HG02571 (cell line): Measurements from ENCODE around the gene TRAF6.
"Not testable (repeated sequence)": the region's sequence is repeated elsewhere in the genome, so short reads cannot be mapped to it uniquely, and the experiment has no call there.

Experiments
- ATAC-seq: cut with Tn5 transposase; IDR thresholded peaks from one replicate; pipeline ENCODE4 v1.9.1; 2021; ENCODE audit warnings: mild to moderate bottlenecking, moderate library complexity; ENCODE audit not compliant: unreplicated experiment

TRAF6 gene

DNA sequence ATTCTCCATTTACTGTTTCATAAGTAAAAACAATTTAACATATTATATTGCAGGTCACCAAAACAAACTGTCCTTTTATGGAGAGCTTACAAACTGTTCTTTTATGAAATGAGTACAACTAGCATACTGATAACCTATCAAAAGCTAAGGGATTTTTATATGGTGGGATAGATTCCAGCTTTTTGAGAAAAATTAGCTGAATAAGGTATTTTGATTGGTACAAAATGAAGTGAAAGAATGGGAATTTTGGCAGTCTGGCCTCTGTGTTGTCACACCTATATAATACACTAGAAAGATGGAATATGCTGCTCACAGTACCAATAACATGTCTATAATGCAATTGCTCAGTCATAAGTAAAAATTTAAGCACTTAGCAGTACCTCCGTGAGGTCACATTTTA is 11.4 kb downstream of the TRAF6 start:
- no peak for ATAC-seq

DNA sequence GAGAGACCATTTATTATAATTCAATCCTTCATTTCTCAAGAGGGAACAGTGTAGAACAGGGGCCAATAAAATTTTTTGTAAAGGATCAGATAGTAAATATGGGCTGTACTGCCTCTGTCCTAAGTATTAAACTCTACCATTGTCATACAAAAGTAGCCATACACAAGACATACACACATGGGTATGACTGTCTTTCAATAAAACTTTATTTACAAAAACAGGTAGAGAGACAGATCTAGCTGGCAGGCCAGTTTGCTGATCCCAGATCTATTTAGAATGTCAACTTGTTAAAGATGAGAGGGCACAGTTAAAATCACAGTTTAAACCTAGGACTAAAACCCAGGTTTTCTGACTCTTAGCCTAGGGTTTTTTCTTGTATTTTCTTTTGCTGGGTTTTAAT is 16.7 kb downstream of the TRAF6 start:
- ATAC-seq, result no peak

DNA sequence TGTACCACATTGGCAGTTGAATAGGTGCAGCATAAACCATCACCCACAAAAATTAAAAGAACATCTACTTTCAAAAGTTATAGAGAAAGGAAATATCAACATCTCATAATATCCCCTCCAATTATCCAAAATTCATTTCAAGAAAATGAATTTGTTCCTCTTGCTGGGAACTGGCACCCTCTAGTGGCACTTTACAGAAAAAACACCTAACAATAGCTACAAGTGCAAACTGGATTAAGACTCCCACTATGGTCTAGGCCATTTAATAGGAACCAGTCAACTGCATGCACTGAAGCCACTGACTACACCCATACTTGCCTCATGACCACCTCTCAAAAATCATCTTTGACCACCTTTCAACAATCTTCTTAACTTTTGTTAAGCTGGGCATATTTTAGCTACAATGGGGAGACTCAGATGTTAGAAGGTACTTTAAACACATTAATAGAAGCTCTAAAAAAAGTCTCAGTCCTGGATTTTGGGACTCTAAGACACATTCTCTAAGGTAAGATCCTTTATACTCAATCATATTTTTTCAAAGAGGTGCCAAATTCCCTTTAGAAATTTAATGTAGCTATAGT is 17.3 kb downstream of the TRAF6 start:
- ATAC-seq, result no peak

DNA sequence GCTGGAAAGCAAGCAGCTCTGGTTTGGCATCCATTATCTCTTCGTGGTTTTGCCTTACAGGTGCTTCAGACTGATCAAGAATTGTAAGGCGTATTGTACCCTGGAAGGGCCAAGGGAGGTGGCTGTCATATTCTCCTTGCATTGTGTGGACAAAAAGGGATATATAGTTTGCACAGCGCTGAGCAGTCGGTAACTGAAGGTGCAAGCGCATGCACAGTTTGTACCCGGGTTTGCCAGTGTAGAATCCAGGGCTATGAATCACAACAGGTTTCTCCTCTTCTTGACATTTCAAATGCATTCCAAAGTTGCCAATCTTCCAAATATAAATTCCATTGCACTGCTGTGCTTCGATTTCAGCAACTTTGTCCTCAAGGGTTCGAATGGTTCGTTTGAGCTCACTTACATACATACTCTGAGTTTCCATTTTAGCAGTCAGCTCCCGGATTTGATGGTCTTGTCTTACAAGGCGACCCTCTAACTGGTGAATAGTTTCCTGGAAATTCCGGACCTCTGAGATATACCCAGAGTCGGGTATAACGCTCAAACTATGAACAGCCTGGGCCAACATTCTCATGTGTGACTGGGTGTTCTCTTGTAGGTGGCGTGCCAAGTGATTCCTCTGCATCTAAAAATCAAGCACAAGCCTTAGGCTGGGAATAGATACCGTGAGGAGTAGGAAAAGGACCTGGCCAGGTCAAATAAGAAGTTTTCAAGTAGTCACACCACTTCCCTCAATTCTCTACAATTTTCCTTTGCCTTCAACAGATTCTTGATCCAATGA is 19.9 kb downstream of the TRAF6 start:
- ATAC-seq, result no peak

DNA sequence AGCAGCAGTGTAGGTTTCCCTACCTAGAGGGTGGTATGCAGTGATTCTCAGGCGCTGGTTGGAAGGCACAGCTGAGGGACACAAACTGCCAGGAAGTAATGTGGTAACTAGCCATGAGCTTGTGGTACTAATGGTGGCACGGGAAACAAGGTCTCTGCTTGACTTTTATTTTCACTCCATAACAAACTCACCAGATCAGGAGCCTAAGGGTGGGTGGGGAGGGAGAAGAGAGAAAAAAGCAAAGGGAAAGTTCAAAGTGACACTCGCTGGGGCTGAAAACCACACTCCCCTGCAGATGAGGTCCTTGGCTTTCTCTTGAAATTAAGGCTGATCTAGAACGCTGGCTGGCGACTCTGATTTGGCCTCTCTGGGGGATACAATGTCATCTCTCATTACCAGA is 22.0 kb downstream of the TRAF6 start:
- ATAC-seq, result no peak

DNA sequence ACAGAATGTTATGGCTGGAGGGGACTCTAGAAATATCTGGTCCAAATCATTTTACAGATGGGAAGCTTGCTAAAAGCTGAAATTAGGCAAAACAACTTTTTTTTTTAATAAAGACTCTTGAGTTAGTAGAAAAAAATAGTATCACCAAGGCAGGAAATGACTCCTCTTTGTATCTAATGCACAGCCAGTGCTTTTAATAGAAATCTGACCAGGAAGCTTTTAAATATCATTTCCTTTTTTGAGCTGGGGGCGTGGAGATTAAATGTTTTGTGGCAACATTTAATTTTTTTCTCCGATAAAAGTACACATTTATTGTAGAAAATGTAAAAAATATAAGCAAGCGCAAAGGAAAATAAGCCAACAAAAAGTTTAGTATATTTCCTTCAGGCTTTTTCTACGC is 22.5 kb downstream of the TRAF6 start:
- ATAC-seq, result no peak

DNA sequence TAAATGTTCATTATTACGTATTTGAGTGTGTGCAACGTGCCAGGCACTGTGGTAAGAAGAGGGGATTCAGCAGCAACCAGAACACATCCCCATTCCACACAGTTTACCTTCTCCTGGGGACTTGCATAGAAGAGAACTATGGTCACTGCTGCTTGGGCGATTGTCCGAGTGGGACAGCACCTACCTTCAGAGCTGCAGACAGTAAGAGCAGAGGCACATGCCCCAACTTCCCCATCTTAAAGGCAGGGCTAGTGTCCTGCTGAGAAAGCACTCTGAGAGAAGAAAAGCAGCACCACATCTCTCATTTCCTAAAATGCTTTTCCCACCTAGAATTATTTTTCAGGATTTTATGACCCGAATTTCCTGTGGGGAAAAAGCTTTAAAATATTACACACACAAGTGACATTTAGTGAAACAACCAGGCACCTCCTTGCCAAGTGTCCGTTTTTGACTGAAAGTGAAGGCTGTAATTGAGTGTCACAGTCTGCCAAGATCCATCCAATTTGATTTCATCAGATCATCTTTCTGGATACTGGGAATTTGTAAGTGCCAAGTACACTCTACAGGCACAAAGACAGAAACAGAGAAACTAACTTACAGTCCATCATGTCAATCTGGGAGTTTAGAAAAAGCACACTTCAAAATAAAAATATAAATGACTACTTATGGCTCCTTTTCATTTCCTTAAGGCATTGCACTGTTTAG is 24.6 kb downstream of the TRAF6 start:
- ATAC-seq, result no peak

DNA sequence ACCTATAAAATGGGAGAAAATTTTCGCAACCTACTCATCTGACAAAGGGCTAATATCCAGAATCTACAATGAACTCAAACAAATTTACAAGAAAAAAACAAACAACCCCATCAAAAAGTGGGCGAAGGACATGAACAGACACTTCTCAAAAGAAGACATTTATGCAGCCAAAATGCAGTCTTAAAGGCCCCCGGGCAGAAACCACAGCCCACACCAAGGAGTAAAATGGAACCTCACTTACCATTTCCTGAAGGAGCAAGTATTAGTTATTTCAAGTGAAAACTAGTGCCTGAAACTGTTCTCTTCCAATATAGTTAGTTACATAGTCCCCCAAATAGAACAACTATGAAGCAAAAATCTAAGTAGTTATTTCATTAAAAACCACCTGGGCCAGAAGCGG is 27.0 kb downstream of the TRAF6 start:
- not testable (repeated sequence) for ATAC-seq

DNA sequence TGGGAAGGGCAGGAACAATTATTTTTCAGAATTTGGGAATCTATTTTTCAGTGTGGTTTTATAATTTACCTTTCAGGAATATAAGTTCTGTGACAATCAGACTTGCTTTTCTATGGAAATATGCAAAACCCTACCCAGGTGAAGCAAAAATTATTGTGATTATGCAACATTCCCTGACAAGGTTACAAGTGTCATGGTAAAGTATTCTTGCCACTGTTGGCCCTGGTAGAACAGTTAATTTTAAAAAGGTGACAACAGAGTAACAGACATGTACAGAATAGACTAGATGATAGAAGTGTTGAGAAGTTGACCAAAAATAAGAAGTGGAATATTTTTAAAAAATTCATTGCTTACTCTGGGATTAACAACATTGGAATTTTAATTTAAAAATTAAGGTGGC is 29.2 kb downstream of the TRAF6 start:
- no peak for ATAC-seq

DNA sequence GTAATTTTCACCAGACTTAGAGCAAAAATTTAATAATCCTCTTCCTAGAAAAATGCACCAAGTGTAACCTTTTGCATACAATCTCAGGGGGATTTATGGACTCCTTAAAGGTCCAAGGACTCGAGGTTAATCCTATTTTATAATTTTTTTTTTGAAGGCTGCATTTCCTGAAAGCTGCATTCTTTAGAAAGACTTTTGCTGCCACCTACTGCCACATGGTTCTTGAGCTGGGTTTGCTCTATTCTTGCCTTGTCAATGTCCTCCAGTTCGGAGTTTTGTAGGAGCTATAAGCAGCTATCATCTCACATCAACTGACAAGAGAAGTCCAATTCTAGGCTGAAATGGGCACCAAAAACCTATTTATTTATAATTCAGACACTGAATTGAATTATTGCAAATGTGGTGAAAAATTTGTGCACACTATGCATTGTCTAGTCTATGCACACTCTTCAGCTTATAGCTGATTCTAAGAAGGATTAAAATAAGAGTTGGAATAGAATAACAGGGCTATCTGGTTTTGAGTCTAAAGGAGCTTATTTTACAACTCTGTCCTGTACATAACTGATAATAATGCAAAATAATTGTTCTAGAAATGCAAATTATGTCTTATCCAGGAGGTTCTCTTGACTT is 31.3 kb downstream of the TRAF6 start:
- no peak for ATAC-seq

DNA sequence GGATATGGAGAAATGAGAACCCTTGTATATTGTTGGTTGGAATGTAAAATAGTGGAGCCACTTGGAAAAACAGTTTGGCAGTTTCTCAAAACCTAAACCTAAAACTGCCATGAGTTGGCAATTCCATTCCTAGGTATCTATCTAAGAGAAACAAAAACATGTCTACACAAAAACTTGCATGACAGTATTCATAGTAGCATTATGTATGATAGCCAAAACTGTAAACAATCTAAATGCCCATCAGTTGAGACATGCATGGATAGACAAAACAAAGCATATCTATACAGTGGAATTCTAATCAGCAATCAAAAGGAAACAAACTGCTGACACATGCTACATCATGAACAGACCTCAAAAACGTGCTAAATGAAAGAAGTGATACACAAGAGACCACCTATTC is 34.9 kb downstream of the TRAF6 start:
- no peak for ATAC-seq

DNA sequence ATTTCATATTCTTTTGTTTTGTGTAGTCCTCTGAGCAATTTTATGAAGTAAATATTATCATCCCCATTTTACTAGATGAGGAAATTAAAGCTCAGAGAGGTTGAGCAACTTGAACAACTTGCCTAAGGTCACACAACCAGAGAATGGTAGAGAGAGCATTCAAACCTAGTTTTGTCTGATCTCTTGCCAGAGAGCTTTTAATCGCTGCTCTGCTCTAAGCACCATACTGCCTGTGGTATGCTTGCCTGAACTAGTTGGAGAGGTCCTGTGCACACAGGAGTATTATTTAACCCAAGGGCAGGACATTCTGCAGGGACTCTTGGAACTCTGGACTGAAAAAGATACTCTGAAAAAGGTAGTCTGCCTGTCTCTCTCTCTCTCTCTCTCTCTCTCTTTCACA is 38.5 kb downstream of the TRAF6 start:
- ATAC-seq, result no peak

DNA sequence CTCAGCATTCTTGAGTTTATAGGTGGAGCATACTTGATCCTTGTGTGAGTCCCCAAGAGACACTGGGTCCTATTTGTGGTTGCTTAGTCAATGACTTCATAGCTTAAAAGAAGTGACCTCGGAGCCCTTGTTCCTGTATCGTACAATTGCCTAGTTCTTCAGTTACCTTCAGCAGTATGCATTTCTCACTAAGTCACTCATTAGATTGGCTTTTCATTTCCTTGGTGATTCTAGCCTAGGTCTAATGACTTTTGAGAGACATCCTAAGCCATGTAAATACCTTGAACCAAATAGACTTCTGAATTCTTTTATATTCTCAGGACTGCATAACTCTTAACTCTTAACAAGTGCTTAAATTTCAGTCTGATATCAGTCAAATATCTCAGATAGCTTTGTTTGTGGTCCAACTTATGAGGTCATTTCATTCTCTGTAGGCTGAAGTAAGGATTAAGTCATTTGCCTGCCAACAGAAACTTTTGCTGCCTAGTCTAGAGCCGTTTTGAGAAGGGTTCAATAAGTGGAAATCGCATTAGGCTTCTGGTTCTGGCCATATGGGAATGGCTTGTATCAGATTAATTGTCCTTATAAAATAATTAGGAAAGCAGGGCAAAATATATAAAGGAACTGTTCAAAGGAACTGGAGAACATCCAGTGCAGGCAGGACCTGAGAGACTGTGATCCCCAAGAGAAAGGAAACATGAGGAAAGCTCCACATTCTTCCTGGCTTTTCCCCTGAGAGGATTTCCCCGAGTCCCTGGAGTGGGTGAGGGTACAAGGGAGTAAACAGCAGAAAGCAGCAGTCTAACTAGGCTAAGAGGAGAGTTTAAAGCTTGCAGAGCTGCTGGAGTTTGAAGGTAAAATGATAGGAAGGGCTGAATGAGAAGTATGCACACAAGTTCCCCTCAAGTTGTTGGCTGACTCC is 39.9 kb downstream of the TRAF6 start:
- no peak for ATAC-seq

DNA sequence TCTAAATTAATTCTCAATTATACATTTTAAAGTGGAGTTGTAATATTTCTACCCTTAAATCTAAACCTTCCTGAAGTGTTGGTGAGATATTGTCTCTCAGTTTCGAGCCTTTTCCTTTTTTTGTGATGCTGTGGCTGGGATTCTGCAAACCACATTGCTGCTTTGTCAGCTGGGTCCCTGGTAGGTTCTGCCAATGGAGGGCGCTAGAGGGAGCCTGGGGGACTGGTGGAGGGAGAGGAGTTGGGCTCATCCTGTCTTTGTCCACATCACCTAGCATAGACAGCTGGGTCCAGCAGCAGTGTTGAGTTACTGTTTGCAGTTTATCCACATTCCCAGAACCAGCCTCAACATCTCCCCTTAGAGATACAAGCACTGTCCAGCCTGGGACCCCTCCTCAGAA is 41.0 kb downstream of the TRAF6 start:
- ATAC-seq, result no peak

DNA sequence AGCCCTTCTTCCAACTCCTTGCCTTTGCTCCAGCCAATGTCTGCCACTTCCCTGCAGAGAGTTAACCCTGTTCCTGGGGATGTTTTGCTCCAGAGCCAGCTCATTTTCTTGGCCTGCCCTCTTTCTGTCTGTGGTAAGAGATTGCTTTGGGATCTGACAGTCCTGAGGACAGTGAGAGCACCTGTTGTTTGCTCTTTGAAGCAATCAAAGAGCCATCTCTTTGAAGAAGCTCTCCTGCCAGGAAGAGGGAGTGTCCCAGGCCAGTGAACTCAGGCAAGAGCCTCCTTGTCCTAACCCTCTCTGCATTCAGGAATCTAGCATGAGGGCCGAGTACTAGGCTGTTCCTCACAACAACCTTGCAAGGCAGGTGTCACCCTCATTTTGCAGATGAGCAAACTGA is 42.2 kb downstream of the TRAF6 start:
- no peak for ATAC-seq

DNA sequence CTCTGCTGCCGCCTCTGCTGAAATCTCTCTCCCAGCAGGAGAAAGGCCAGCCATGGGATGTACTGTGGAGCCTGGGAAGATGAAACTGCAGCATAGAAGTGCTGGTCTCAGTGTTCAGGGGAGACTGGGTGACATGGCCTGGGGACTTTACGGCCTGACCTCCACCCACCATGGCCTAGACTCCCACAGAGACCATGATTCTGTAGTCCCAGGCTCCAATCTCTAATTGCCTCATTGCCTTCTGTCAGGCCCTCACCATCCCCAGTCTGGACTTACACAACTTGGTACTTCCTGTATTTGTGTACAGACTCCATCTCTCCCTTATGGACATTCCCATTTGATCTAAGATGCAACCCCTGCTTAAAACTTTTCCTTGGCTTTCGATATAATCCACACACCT is 43.1 kb downstream of the TRAF6 start:
- ATAC-seq, result no peak

DNA sequence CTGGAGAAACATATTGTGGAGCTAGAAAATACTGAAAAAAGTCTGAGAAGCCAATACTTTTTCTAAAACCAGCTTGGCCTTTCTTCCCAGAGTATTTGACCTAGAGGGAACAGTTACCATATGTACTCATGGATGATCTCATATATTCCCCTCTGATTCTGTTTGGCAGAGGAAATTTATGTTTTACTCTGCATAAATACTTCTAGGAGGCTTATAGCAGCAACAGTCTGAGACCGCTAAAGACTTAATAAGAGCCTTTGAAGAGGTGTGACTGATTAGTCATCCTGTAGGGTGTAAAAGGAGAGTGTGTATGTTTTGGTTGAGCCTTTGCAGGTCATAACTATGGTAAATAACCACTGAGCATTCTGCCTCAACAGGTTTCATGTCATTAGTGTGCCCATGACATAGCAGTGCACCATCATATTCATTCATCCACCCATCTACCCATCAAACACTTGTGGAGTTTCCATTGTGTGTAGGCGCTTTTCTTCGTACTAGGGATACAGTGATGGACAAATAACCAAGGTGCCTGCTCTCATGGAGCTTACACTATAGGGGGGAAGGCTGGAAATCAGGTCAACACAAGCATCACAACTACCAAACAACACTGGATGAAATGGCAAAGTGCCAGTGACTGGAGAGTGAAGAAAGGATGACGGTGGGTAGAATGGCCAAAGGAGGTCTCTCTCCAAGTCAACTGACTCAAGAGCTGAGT is 44.5 kb downstream of the TRAF6 start:
- ATAC-seq, result no peak

DNA sequence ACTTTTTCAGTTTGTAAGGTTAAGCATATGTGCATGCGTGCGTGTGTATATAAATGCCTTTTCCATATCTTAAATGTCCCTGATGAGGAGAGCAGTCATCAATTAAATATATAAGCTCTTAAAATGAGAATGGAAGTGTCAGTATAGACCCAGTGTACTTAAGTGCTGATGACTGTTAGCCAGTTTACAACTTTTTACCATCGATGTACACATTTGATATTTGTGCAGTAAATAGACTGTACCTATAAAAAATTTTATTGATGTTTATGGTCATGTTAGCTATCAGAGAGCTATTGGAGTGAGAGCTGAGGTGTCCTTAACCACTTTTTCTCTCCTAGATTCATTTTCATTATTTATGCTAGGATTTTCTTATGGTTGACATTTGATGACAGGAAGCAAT is 45.4 kb downstream of the TRAF6 start:
- no peak for ATAC-seq

DNA sequence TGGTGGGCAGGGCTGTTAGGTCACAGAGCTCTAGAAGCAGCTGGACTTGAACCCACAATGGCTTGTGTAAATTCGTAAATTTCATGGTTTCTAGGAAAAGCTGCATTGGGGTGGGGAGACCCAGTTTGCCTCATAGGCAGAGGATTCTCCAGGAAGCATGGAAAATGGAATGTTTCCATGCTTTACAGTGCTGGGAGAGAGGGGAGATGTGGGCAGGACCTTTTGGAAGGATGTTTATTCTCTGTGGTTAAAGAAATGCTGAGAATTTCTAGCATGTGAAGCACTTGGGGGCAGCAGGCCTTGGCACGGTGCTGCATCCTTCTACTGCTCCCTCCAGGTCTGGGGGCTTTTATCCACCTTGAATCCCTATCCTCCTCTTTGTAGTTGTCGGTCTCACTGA is 46.3 kb downstream of the TRAF6 start:
- no peak for ATAC-seq

DNA sequence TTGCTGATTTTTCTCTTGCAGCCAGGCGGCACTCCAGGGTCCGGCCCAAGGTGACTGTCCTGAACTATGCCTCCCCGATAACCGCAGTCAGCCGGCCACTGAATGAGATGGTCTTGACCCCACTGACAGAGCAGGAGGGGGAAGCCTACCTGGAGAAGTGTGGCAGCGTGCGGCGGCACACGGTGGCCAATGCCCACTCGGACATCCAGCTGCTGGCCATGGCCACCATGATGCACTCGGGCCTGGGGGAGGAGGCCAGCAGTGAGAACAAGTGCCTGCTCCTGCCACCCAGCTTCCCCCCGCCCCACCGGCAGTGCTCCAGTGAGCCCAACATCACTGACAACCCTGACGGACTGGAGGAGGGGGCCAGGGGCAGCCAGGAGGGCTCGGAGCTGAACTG is 47.8 kb downstream of the TRAF6 start:
- no peak for ATAC-seq
